H1 (cell line): ENCODE measurements around the gene UNC80. TPM values are rescaled to one million over a fixed set of nuclear protein-coding genes. Genes with fewer than 3 reads are reported as not detected.
A peak's percentile ranks its signal among the peaks of the same experiment; 100 is the strongest.

ENCODE experiments used
- CTCF ChIA-PET: fragments of 300-600 bp; sonication (Branson Sonifier 250); formaldehyde crosslinking; loops from one replicate; lab custom pipeline; 2021; ENCODE audit not compliant: partially characterized antibody; lab: Charles Lee
- POLR2A ChIA-PET: fragments of 300-600 bp; sonication (Branson Sonifier 250); formaldehyde crosslinking; loops from one replicate; lab custom pipeline; 2021; ENCODE audit warnings: inconsistent platforms; ENCODE audit not compliant: partially characterized antibody; lab: Charles Lee
- DNase-seq, 2 experiments: peaks; one replicate each; pipeline versions ENCODE4 v3.0.0 to v3.0.0-alpha.2; 2010 to 2022; ENCODE audit warnings: low spot score in 2 of 2, low read depth in 1 of 2, mixed read lengths in 1 of 2
- FAIRE-seq: peaks from 2 replicates; lab custom pipeline; 2011; peaks lifted over from hg19 to GRCh38; lab: Jason Lieb, UNC
- H2AFZ ChIP-seq: 2 replicates; pipeline ENCODE4 v1.8.1; 2012; ENCODE audit warnings: low read length, inconsistent platforms
- H2AK5ac ChIP-seq: 2 replicates; pipeline ENCODE4 v1.6.1; 2013; ENCODE audit warnings: low read depth, low read length
- H2BK120ac ChIP-seq: replicated peaks from 2 replicates; pipeline ENCODE3; 2013; ENCODE audit warnings: low read depth, low read length, inconsistent platforms
- H2BK12ac ChIP-seq: 2 replicates; pipeline ENCODE4 v1.6.1; 2013; ENCODE audit warnings: low read depth, low read length
- H2BK15ac ChIP-seq: 2 replicates; pipeline ENCODE4 v1.6.1; 2013; ENCODE audit warnings: low read length
- H2BK20ac ChIP-seq: 2 replicates; pipeline ENCODE4 v1.6.1; 2013; ENCODE audit warnings: low read length
- H2BK5ac ChIP-seq: 2 replicates; pipeline ENCODE4 v1.6.1; 2013; ENCODE audit warnings: low read depth, low read length
- H3K14ac ChIP-seq: 2 replicates; pipeline ENCODE4 v1.6.1; 2013; ENCODE audit warnings: inconsistent platforms; ENCODE audit not compliant: insufficient read length
- H3K18ac ChIP-seq: 2 replicates; pipeline ENCODE4 v1.6.1; 2013; ENCODE audit warnings: low read length; ENCODE audit errors: extremely low read depth
- H3K23ac ChIP-seq: 2 replicates; pipeline ENCODE4 v1.6.1; 2013; ENCODE audit warnings: inconsistent platforms; ENCODE audit not compliant: insufficient read length
- H3K23me2 ChIP-seq: 2 replicates; pipeline ENCODE4 v1.6.1; 2013; ENCODE audit warnings: low read depth, low read length
- H3K27ac ChIP-seq: 2 replicates; pipeline ENCODE4 v1.6.1; 2011; ENCODE audit warnings: low read depth, low read length, inconsistent platforms
- H3K27me3 ChIP-seq, 4 experiments: replicated peaks in 1 of 4; 1 replicate in 1 of 4; 2 replicates in 3 of 4; pipeline versions ENCODE4 v1.6.1 to v1.8.1; 2011 to 2013; ENCODE audit warnings: low read length in 3 of 4, mild to moderate bottlenecking in 3 of 4, inconsistent platforms in 2 of 4, mixed read lengths in 2 of 4, moderate library complexity in 1 of 4; ENCODE audit not compliant: control insufficient read depth in 3 of 4, insufficient read depth in 3 of 4; ENCODE audit errors: extremely low read depth in 1 of 4
- H3K36me3 ChIP-seq, 4 experiments: 2 replicates each; pipeline versions ENCODE4 v1.6.1 to v1.8.1; 2011 to 2013; ENCODE audit warnings: mild to moderate bottlenecking in 4 of 4, low read length in 3 of 4, moderate library complexity in 2 of 4, control low read depth in 1 of 4, inconsistent platforms in 1 of 4; ENCODE audit not compliant: insufficient read depth in 4 of 4, control insufficient read depth in 2 of 4
- H3K4ac ChIP-seq: replicated peaks from 2 replicates; pipeline ENCODE3; 2013; ENCODE audit warnings: low read length, low read depth, mixed read lengths, inconsistent platforms; ENCODE audit not compliant: insufficient read length
- H3K4me1 ChIP-seq, 4 experiments: replicated peaks in 1 of 4; 1 replicate in 1 of 4; 2 replicates in 3 of 4; pipeline versions ENCODE4 v1.6.1 to v1.8.1; 2011 to 2013; ENCODE audit warnings: low read length in 3 of 4, inconsistent platforms in 2 of 4, mixed read lengths in 1 of 4; ENCODE audit not compliant: insufficient read depth in 4 of 4, control insufficient read depth in 3 of 4
- H3K4me2 ChIP-seq, 2 experiments: 2 replicates each; pipeline versions ENCODE4 v1.6.1 to v1.8.1; 2011 to 2013; ENCODE audit warnings: low read depth in 2 of 2, low read length in 2 of 2, control low read depth in 1 of 2, inconsistent platforms in 1 of 2, mild to moderate bottlenecking in 1 of 2; ENCODE audit not compliant: insufficient read depth in 1 of 2
- H3K4me3 ChIP-seq, 4 experiments: fragments of 200-600, 300-600 bp in 1 of 4; sonication (generic), shearing (Covaris generic), sonication (Bioruptor Twin) in 1 of 4; 2 replicates each; pipeline versions ENCODE4 v1.5.1 to v1.8.1; 2011 to 2016; ENCODE audit warnings: low read length in 4 of 4, low read depth in 3 of 4, control low read depth in 2 of 4, inconsistent platforms in 2 of 4, mild to moderate bottlenecking in 2 of 4, mixed read lengths in 1 of 4, moderate library complexity in 1 of 4; ENCODE audit not compliant: insufficient read depth in 2 of 4; ENCODE audit errors: extremely low read depth in 1 of 4
- H3K56ac ChIP-seq: replicated peaks from 2 replicates; pipeline ENCODE3; 2013; ENCODE audit warnings: low read depth, mild to moderate bottlenecking, mixed read lengths, low read length, inconsistent platforms; ENCODE audit not compliant: insufficient read length
- H3K79me1 ChIP-seq: 2 replicates; pipeline ENCODE4 v1.6.1; 2013; ENCODE audit warnings: low read depth, low read length, control low read depth
- H3K79me2 ChIP-seq, 2 experiments: 2 replicates each; pipeline versions ENCODE4 v1.6.1 to v1.8.1; 2012 to 2013; ENCODE audit warnings: low read length in 2 of 2, mild to moderate bottlenecking in 2 of 2, inconsistent platforms in 1 of 2; ENCODE audit not compliant: insufficient read depth in 2 of 2, control insufficient read depth in 1 of 2
- H3K9ac ChIP-seq, 4 experiments: replicated peaks in 1 of 4; 1 replicate in 1 of 4; 2 replicates in 3 of 4; pipeline versions ENCODE4 v1.6.1 to v1.8.1; 2011 to 2013; ENCODE audit warnings: low read depth in 3 of 4, low read length in 3 of 4, control low read depth in 2 of 4, mild to moderate bottlenecking in 2 of 4, moderate library complexity in 2 of 4, inconsistent platforms in 1 of 4; ENCODE audit errors: extremely low read depth in 1 of 4
- H3K9me3 ChIP-seq, 2 experiments: 2 replicates each; pipeline versions ENCODE4 v1.6.1 to v1.8.1; 2012 to 2013; ENCODE audit warnings: mild to moderate bottlenecking in 2 of 2, moderate library complexity in 2 of 2, control low read depth in 1 of 2, inconsistent platforms in 1 of 2, low read depth in 1 of 2, low read length in 1 of 2, mixed read lengths in 1 of 2; ENCODE audit not compliant: insufficient read depth in 2 of 2
- H4K20me1 ChIP-seq, 2 experiments: replicated peaks in 1 of 2; 2 replicates each; pipeline versions ENCODE3 to v1.8.1; 2011 to 2013; ENCODE audit warnings: inconsistent platforms in 2 of 2, low read length in 2 of 2, mild to moderate bottlenecking in 1 of 2; ENCODE audit not compliant: insufficient read depth in 2 of 2, control insufficient read depth in 1 of 2
- H4K5ac ChIP-seq: 2 replicates; pipeline ENCODE4 v1.6.1; 2013; ENCODE audit warnings: low read length, low read depth, mixed read lengths, inconsistent platforms; ENCODE audit not compliant: insufficient read length
- H4K8ac ChIP-seq: 2 replicates; pipeline ENCODE4 v1.8.0; 2013; ENCODE audit warnings: mild to moderate bottlenecking, moderate library complexity, low read length, inconsistent platforms; ENCODE audit not compliant: insufficient read depth; ENCODE audit errors: extremely low read depth
- H4K91ac ChIP-seq: replicated peaks from 2 replicates; pipeline ENCODE3; 2013; ENCODE audit warnings: low read length, mixed read lengths, inconsistent platforms; ENCODE audit not compliant: insufficient read length
- GTF2F1 ChIP-seq: IDR thresholded peaks from 2 replicates; pipeline ENCODE4 v1.6.1; 2012; ENCODE audit warnings: low read depth, low read length, improper control_type of control experiment, borderline replicate concordance
- KDM5A ChIP-seq: fragments of 200-600 bp; IDR thresholded peaks from 2 replicates; pipeline ENCODE4 v1.7.1; 2012; ENCODE audit warnings: mild to moderate bottlenecking, low read length, inconsistent platforms, mixed read lengths
- MAFK ChIP-seq: IDR thresholded peaks from 2 replicates; pipeline ENCODE4 v1.6.1; 2012; ENCODE audit warnings: low read depth, mild to moderate bottlenecking, improper control_type of control experiment, low read length
- PHF8 ChIP-seq: fragments of 200-600 bp; sonication (generic); conservative IDR thresholded peaks from 2 replicates; pipeline ENCODE4 v1.7.1; 2012; ENCODE audit warnings: low read depth, mild to moderate bottlenecking, inconsistent platforms, low read length, moderate library complexity
- RAD21 ChIP-seq, 2 experiments: IDR thresholded peaks in 1 of 2; conservative IDR thresholded peaks in 1 of 2; 2 replicates each; pipeline ENCODE4 v1.6.1; 2011; ENCODE audit warnings: low read depth in 2 of 2, low read length in 2 of 2, improper control_type of control experiment in 1 of 2, inconsistent platforms in 1 of 2, mild to moderate bottlenecking in 1 of 2, moderate library complexity in 1 of 2
- RBBP5 ChIP-seq: IDR thresholded peaks from 2 replicates; pipeline ENCODE4 v1.7.1; 2012; ENCODE audit warnings: low read depth, mild to moderate bottlenecking, inconsistent platforms, low read length, moderate library complexity, borderline replicate concordance
- SRF ChIP-seq: IDR thresholded peaks from 2 replicates; pipeline ENCODE4 v1.6.1; 2011; ENCODE audit warnings: mild to moderate bottlenecking, low read depth, low read length, moderate library complexity
- TAF1 ChIP-seq: IDR thresholded peaks from 2 replicates; pipeline ENCODE4 v1.6.1; 2011; ENCODE audit warnings: mild to moderate bottlenecking, low read depth, low read length
- WGBS, 2 experiments: shearing (Covaris generic) in 1 of 2; methylation state at CpG; one replicate each; pipeline versions ENCODE4 v1.1.6 to v1.1.7; 2013 to 2015; ENCODE audit warnings: low lambda C conversion rate in 2 of 2, mixed read lengths in 2 of 2, inconsistent platforms in 1 of 2, low coverage in 1 of 2, missing lambda C conversion rate in 1 of 2; ENCODE audit not compliant: insufficient replicate concordance in 2 of 2, insufficient coverage in 1 of 2, insufficient read length in 1 of 2; ENCODE audit errors: extremely low coverage in 1 of 2, missing lambda C conversion rate in 1 of 2; 5-methylcytosine and 5-hydroxymethylcytosine counted together
- polyA plus RNA-seq, 7 experiments: library from polyadenylated mRNA; depleted of rRNA in 3 of 7; stranded (reverse) in 5 of 7; unstranded in 2 of 7; fragments of >200 nt in 5 of 7; fragments of 200-250 nt in 2 of 7; gene quantifications; 1 replicate in 5 of 7; 2 replicates in 1 of 7; 4 replicates in 1 of 7; pipeline versions ENCODE4 v1.2.1 to v1.2.3, GENCODE V29; 2011 to 2013; ENCODE audit warnings: missing spikeins in 2 of 7, mixed read lengths in 2 of 7
- total RNA-seq: library from RNA; stranded (reverse); fragmentation: NEBNext Ultra II Directional; extraction: Animal tissue kit (Norgen Biotek cat#: 25700); gene quantifications from 2 replicates; pipeline ENCODE4 v1.2.1, GENCODE V29; 2021
- TF ChIP-seq, protein P1 (sequence below), 3 experiments: IDR thresholded peaks; 1 replicate in 2 of 3; 2 replicates in 1 of 3; pipeline versions ENCODE4 v1.5.1 to v1.6.1; 2011; ENCODE audit warnings: low read length in 3 of 3, mild to moderate bottlenecking in 3 of 3, inconsistent platforms in 2 of 3, low read depth in 1 of 3, moderate library complexity in 1 of 3; ENCODE audit not compliant: insufficient read depth in 1 of 3; ENCODE audit errors: control extremely low read depth in 1 of 3

UNC80 gene
- total and polyA plus RNA-seq, 2 of the 8 experiments (the other 6 are each of a cell fraction or from before 2014, with no cell fraction given): 0.53 to 0.56 TPM

DNA sequence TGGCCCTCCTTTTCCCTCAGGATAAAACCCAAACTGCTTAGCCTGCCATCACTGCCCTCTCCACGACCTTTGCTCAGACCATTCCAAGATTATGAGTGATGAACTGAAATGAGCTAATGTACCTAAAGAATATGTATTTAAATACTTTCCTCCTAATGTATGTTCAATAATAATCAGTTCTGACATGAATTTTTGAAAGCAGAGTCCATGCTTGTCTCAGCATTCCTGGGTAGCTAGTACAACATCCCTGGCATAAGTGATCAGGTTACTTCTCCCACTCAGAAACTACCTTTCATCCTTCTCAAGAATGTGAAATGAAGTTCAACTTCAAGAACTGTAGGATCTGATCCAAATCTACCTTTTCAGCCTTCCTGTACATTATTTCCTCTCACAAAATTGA is 103.6 kb downstream of the UNC80 start:
- Histone ChIP-seq H3K23me2 (no peaks in the 10 kb centered on the region), H3K9me3 (no peaks in the 10 kb centered on the region), H3K79me1 (no peaks in the 10 kb centered on the region), H3K79me2 (no peaks in the 10 kb centered on the region), H3K4me1 (peaks cover 0 to 2% (median 0%) of the 10 kb centered on the region in 4 experiments; a peak in 1 of 7 replicates), H3K4ac (no peak overlapping the region), H3K27me3 (no peaks in the 10 kb centered on the region), H4K8ac (no peak overlapping the region), H3K36me3 (no peaks in the 10 kb centered on the region), H3K18ac (no peak overlapping the region), H4K5ac (no peak overlapping the region), H2AFZ (no peak overlapping the region), H3K23ac (no peak overlapping the region), H2BK20ac (no peak overlapping the region), H2BK15ac (no peak overlapping the region), H4K20me1 (no peaks in the 10 kb centered on the region), H4K91ac (no peak overlapping the region), H3K4me2 (no peak overlapping the region), H3K4me3 (no peak overlapping the region), H2AK5ac (0 out of 2 replicates have a peak overlapping the region, but pooled peaks have one; percentile 18), H2BK5ac (no peak overlapping the region), H2BK12ac (no peak overlapping the region), H3K56ac (no peak overlapping the region), H2BK120ac (no peak overlapping the region), H3K27ac (no peak overlapping the region), H3K9ac (no peak overlapping the region), H3K14ac (no peak overlapping the region)
- POLR2A ChIA-PET: no interaction called here
- FAIRE-seq (no peak), DNase-seq (no peak)
- CTCF ChIA-PET: no interaction called here
- no peak for TF ChIP-seq RBBP5
- no peak for TF ChIP-seq SRF
- TF ChIP-seq KDM5A: no peak
- TF ChIP-seq, protein P1, sequence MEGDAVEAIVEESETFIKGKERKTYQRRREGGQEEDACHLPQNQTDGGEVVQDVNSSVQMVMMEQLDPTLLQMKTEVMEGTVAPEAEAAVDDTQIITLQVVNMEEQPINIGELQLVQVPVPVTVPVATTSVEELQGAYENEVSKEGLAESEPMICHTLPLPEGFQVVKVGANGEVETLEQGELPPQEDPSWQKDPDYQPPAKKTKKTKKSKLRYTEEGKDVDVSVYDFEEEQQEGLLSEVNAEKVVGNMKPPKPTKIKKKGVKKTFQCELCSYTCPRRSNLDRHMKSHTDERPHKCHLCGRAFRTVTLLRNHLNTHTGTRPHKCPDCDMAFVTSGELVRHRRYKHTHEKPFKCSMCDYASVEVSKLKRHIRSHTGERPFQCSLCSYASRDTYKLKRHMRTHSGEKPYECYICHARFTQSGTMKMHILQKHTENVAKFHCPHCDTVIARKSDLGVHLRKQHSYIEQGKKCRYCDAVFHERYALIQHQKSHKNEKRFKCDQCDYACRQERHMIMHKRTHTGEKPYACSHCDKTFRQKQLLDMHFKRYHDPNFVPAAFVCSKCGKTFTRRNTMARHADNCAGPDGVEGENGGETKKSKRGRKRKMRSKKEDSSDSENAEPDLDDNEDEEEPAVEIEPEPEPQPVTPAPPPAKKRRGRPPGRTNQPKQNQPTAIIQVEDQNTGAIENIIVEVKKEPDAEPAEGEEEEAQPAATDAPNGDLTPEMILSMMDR (IDR thresholded peaks at IDR 0.05; ENCODE audit: control extremely low read depth in 1 of 3, insufficient read depth in 1 of 3, low read depth in 1 of 3, low read length in 3 of 3): no peak
- TF ChIP-seq TAF1: no peak
- TF ChIP-seq PHF8: no peak
- no peak for TF ChIP-seq RAD21 (IDR thresholded peaks at IDR 0.05 in 1 of 2, conservative IDR thresholded peaks at IDR 0.05 in 1 of 2; ENCODE audit: low read depth in 2 of 2, low read length in 2 of 2)
- no peak for TF ChIP-seq GTF2F1
- TF ChIP-seq MAFK: no peak
- 100% methylated on average over 1 of the region's 1 CpG; no CpG with 5 or more reads in 1 of the 2 experiments for WGBS, 2 experiments
